ENCODE data around the gene B3GALNT2.

B3GALNT2 gene

DNA sequence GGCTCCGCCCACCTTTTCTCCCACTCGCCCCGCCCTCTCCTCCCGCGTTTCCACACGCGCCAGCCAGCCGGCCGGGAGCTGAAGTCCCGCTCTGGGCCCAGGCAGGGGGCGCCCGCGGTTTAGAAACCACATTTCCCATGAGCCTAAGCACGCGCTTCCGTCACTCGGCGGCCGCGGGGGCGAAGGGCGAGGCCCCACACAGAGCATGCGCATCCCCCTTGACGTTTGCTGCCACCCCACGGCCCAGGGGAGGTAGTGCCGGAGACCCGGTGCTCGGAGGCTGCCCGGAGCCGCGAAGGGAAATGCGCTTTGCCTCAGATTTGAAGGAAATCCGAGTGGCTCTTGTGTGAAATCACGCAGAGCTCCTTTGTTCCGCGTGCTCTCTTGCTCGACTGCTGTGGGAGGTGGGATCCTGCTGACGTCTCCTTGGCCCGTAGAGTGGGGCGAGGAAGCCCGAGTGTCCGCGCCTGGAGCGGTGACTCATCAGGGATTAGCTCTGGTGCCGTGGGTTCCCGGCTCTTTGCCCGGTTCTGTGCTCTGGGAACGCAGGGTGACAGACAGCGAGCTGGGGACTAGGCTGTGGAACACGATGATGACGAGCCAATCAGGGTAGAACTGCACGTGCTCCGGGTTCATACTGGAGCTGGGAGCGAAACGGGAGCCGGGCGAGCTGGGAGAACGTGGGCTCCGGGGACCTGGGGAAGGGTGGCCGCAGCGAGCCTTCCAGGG is 406 bp upstream of the B3GALNT2 start:
- no peaks in the 10 kb centered on the region; a peak in 1 of 3 replicates for H3K36me3 ChIP-seq (ENCODE audit: control insufficient read depth in 2 of 2, insufficient read depth in 1 of 2, low read length in 2 of 2)
- peak overlapping the region; percentile 94 for H3K27ac ChIP-seq (ENCODE audit: extremely low read depth, low read depth, low read length)
- H3K4me3 ChIP-seq (ENCODE audit: low read depth, low read length): peak overlapping the region; percentile 94
- H3K4me1 ChIP-seq (ENCODE audit: control insufficient read depth, insufficient read depth, low read length): peaks cover 8% of the 10 kb centered on the region
- ChIA-PET CTCF (interaction anchor here (0.6 to 3.3 kb wide), 39 partner anchors 7 to 1030 kb away, joined by 3 to 22 read pairs (median 4); no protein-coding TSS in a partner anchor), POLR2A (interaction anchor here (0.5 to 3.2 kb wide), 60 partner anchors 9 to 1131 kb away, joined by 3 to 21 read pairs (median 4); partner anchors contain the start of genes ARID4B, COA6, GGPS1 and LYST)
- no peaks in the 10 kb centered on the region for H3K9me3 ChIP-seq (ENCODE audit: control insufficient read depth, insufficient read depth, low read depth, low read length)
- TF ChIP-seq ZNF211 (tag by site-specific recombination; IDR thresholded peaks at IDR 0.05; ENCODE audit: low read depth) (no peak; the same call in 1 of the 2 replicates), MEIS1 (CRISPR knock-in tag; IDR thresholded peaks at IDR 0.05; ENCODE audit: borderline replicate concordance) (no peak), ZBTB1 (tag by site-specific recombination; IDR thresholded peaks at IDR 0.05) (peak; percentile 72; the same call in 1 of the 2 replicates), ZIC2 (tag by site-specific recombination; IDR thresholded peaks at IDR 0.05) (peak; percentile 73), YY1 (tag by site-specific recombination; IDR thresholded peaks at IDR 0.05) (no peak), ZNF155 (tag by site-specific recombination; IDR thresholded peaks at IDR 0.05) (no peak), SETDB1 (IDR thresholded peaks at IDR 0.05; ENCODE audit: insufficient read length, low read length) (no peak), HOXC10 (CRISPR knock-in tag; IDR thresholded peaks at IDR 0.05) (no peak; the same call in 1 of the 2 replicates), ZNF10 (tag by site-specific recombination; IDR thresholded peaks at IDR 0.05) (peak; percentile 86), GLI4 (tag by site-specific recombination; IDR thresholded peaks at IDR 0.05) (peak; percentile 85; the same call in 1 of the 2 replicates), MYNN (tag by site-specific recombination; IDR thresholded peaks at IDR 0.05; ENCODE audit: borderline replicate concordance) (no peak; the same call in 1 of the 2 replicates), ZNF670 (tag by site-specific recombination; IDR thresholded peaks at IDR 0.05; ENCODE audit: low read depth) (no peak), ZXDB (tag by site-specific recombination; IDR thresholded peaks at IDR 0.05) (peak; percentile 90), ZNF140 (tag by site-specific recombination; IDR thresholded peaks at IDR 0.05) (no peak), ZNF138 (tag by site-specific recombination; IDR thresholded peaks at IDR 0.05; ENCODE audit: borderline replicate concordance) (no peak), ZNF433 (tag by site-specific recombination; IDR thresholded peaks at IDR 0.05; ENCODE audit: low read depth) (no peak), SP2 (tag by site-specific recombination; IDR thresholded peaks at IDR 0.05) (peak; percentile 90), SP3 (tag by site-specific recombination; IDR thresholded peaks at IDR 0.05) (peak; percentile 100), HOXD13 (CRISPR knock-in tag; IDR thresholded peaks at IDR 0.05; ENCODE audit: borderline replicate concordance) (no peak), YY2 (tag by site-specific recombination; IDR thresholded peaks at IDR 0.05) (no peak), ZNF76 (tag by site-specific recombination; IDR thresholded peaks at IDR 0.05; ENCODE audit: borderline replicate concordance, low read depth) (peak; percentile 96), ZFP41 (tag by site-specific recombination; IDR thresholded peaks at IDR 0.05; ENCODE audit: borderline replicate concordance) (no peak), ZNF121 (tag by site-specific recombination; IDR thresholded peaks at IDR 0.05) (no peak; the same call in 1 of the 2 replicates)
- TF ChIP-seq, protein P1, sequence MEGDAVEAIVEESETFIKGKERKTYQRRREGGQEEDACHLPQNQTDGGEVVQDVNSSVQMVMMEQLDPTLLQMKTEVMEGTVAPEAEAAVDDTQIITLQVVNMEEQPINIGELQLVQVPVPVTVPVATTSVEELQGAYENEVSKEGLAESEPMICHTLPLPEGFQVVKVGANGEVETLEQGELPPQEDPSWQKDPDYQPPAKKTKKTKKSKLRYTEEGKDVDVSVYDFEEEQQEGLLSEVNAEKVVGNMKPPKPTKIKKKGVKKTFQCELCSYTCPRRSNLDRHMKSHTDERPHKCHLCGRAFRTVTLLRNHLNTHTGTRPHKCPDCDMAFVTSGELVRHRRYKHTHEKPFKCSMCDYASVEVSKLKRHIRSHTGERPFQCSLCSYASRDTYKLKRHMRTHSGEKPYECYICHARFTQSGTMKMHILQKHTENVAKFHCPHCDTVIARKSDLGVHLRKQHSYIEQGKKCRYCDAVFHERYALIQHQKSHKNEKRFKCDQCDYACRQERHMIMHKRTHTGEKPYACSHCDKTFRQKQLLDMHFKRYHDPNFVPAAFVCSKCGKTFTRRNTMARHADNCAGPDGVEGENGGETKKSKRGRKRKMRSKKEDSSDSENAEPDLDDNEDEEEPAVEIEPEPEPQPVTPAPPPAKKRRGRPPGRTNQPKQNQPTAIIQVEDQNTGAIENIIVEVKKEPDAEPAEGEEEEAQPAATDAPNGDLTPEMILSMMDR (tag by site-specific recombination; IDR thresholded peaks at IDR 0.05): peak; percentile 100
- TF ChIP-seq, protein P2, sequence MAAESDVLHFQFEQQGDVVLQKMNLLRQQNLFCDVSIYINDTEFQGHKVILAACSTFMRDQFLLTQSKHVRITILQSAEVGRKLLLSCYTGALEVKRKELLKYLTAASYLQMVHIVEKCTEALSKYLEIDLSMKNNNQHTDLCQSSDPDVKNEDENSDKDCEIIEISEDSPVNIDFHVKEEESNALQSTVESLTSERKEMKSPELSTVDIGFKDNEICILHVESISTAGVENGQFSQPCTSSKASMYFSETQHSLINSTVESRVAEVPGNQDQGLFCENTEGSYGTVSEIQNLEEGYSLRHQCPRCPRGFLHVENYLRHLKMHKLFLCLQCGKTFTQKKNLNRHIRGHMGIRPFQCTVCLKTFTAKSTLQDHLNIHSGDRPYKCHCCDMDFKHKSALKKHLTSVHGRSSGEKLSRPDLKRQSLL (tag by site-specific recombination; IDR thresholded peaks at IDR 0.05): peak; percentile 100
- TF ChIP-seq, protein P3, sequence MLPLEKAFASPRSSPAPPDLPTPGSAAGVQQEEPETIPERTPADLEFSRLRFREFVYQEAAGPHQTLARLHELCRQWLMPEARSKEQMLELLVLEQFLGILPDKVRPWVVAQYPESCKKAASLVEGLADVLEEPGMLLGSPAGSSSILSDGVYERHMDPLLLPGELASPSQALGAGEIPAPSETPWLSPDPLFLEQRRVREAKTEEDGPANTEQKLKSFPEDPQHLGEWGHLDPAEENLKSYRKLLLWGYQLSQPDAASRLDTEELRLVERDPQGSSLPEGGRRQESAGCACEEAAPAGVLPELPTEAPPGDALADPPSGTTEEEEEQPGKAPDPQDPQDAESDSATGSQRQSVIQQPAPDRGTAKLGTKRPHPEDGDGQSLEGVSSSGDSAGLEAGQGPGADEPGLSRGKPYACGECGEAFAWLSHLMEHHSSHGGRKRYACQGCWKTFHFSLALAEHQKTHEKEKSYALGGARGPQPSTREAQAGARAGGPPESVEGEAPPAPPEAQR (tag by site-specific recombination; IDR thresholded peaks at IDR 0.05): peak; percentile 59; the same call in 1 of the 2 replicates
- TF ChIP-seq, protein P4, sequence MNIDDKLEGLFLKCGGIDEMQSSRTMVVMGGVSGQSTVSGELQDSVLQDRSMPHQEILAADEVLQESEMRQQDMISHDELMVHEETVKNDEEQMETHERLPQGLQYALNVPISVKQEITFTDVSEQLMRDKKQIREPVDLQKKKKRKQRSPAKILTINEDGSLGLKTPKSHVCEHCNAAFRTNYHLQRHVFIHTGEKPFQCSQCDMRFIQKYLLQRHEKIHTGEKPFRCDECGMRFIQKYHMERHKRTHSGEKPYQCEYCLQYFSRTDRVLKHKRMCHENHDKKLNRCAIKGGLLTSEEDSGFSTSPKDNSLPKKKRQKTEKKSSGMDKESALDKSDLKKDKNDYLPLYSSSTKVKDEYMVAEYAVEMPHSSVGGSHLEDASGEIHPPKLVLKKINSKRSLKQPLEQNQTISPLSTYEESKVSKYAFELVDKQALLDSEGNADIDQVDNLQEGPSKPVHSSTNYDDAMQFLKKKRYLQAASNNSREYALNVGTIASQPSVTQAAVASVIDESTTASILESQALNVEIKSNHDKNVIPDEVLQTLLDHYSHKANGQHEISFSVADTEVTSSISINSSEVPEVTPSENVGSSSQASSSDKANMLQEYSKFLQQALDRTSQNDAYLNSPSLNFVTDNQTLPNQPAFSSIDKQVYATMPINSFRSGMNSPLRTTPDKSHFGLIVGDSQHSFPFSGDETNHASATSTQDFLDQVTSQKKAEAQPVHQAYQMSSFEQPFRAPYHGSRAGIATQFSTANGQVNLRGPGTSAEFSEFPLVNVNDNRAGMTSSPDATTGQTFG (tag by site-specific recombination; IDR thresholded peaks at IDR 0.05; ENCODE audit: borderline replicate concordance): peak; percentile 39; the same call in 1 of the 2 replicates
- TF ChIP-seq, protein P5, sequence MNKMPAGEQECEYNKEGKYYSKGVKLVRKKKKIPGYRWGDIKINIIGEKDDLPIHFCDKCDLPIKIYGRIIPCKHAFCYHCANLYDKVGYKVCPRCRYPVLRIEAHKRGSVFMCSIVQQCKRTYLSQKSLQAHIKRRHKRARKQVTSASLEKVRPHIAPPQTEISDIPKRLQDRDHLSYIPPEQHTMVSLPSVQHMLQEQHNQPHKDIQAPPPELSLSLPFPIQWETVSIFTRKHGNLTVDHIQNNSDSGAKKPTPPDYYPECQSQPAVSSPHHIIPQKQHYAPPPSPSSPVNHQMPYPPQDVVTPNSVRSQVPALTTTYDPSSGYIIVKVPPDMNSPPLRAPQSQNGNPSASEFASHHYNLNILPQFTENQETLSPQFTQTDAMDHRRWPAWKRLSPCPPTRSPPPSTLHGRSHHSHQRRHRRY (tag by site-specific recombination; IDR thresholded peaks at IDR 0.05): no peak
- TF ChIP-seq, protein P6, sequence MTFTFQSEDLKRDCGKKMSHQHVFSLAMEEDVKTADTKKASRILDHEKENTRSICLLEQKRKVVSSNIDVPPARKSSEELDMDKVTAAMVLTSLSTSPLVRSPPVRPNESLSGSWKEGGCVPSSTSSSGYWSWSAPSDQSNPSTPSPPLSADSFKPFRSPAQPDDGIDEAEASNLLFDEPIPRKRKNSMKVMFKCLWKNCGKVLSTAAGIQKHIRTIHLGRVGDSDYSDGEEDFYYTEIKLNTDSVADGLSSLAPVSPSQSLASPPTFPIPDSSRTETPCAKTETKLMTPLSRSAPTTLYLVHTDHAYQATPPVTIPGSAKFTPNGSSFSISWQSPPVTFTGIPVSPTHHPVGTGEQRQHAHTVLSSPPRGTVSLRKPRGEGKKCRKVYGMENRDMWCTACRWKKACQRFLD (tag by site-specific recombination; IDR thresholded peaks at IDR 0.05): no peak
